HepG2 (cell line): ENCODE data around the gene GJC2. TPM values are rescaled to one million over a fixed set of nuclear protein-coding genes. Genes with fewer than 3 reads are reported as not detected.

ENCODE experiments used
- ATF7-NPFF ChIP-seq: sonication (generic); formaldehyde crosslinking; IDR thresholded peaks from 2 replicates; pipeline ENCODE4 v1.8.1; 2023; ENCODE audit warnings: mild to moderate bottlenecking, low read depth, missing genetic modification reagents, moderate library complexity
- BCL6 ChIP-seq: IDR thresholded peaks from 2 replicates; pipeline ENCODE4 v1.6.1; 2016; ENCODE audit warnings: missing genetic modification reagents, missing compliant biosample characterization
- CCDC6 ChIP-seq: sonication (generic); formaldehyde crosslinking; IDR thresholded peaks from 2 replicates; pipeline ENCODE4 v1.8.1; 2022; ENCODE audit warnings: mild to moderate bottlenecking, missing genetic modification reagents, moderate library complexity
- EP300 ChIP-seq, 3 experiments: sonication (generic) in 1 of 3; formaldehyde crosslinking in 1 of 3; IDR thresholded peaks; 2 replicates each; pipeline versions ENCODE4 v1.5.1 to v1.6.1; 2011 to 2020; ENCODE audit warnings: low read depth in 2 of 3, low read length in 2 of 3, borderline replicate concordance in 1 of 3, improper control_type of control experiment in 1 of 3, mild to moderate bottlenecking in 1 of 3, missing genetic modification reagents in 1 of 3, moderate library complexity in 1 of 3
- HDAC2 ChIP-seq: sonication (generic); formaldehyde crosslinking; IDR thresholded peaks from 2 replicates; pipeline ENCODE4 v1.4.0; 2020; ENCODE audit warnings: missing genetic modification reagents
- ISL2 ChIP-seq: sonication (generic); formaldehyde crosslinking; IDR thresholded peaks from 2 replicates; pipeline ENCODE4 v1.5.0; 2020; ENCODE audit warnings: missing genetic modification reagents
- NR2F1 ChIP-seq, 2 experiments: fragments of 450-650 bp in 1 of 2; formaldehyde crosslinking in 1 of 2; IDR thresholded peaks; 2 replicates each; pipeline versions ENCODE4 v1.5.0 to v1.6.1; 2016 to 2020; ENCODE audit warnings: mild to moderate bottlenecking in 1 of 2, missing compliant biosample characterization in 1 of 2, missing genetic modification reagents in 1 of 2, moderate library complexity in 1 of 2
- PHF5A ChIP-seq: IDR thresholded peaks from one replicate; pipeline ENCODE4 v1.6.1; 2018; ENCODE audit warnings: low read depth, missing genetic modification reagents; ENCODE audit not compliant: unreplicated experiment
- RFX5 ChIP-seq: IDR thresholded peaks from 2 replicates; pipeline ENCODE4 v1.6.1; 2011; ENCODE audit warnings: low read depth, low read length, improper control_type of control experiment
- TMF1 ChIP-seq: sonication (generic); formaldehyde crosslinking; IDR thresholded peaks from 2 replicates; pipeline ENCODE4 v1.8.1; 2022; ENCODE audit warnings: low read depth, missing genetic modification reagents
- ZNF230 ChIP-seq: sonication (generic); formaldehyde crosslinking; IDR thresholded peaks from 2 replicates; pipeline ENCODE4 v1.4.0; 2020; ENCODE audit warnings: mild to moderate bottlenecking, missing genetic modification reagents
- ZNF232 ChIP-seq: sonication (generic); formaldehyde crosslinking; IDR thresholded peaks from 2 replicates; pipeline ENCODE4 v1.4.0; 2020; ENCODE audit warnings: missing genetic modification reagents, borderline replicate concordance
- ZNF598 ChIP-seq: sonication (generic); formaldehyde crosslinking; IDR thresholded peaks from 2 replicates; pipeline ENCODE4 v1.5.1; 2020; ENCODE audit warnings: mild to moderate bottlenecking, missing genetic modification reagents, borderline replicate concordance
- ZNF761 ChIP-seq: sonication (generic); formaldehyde crosslinking; conservative IDR thresholded peaks from 2 replicates; pipeline ENCODE4 v1.4.0; 2020; ENCODE audit warnings: mild to moderate bottlenecking, missing genetic modification reagents
- ZNF792 ChIP-seq: IDR thresholded peaks from 2 replicates; pipeline ENCODE4 v1.6.1; 2016
- ZSCAN29 ChIP-seq: sonication (generic); formaldehyde crosslinking; conservative IDR thresholded peaks from 2 replicates; pipeline ENCODE4 v1.4.0; 2020; ENCODE audit warnings: mild to moderate bottlenecking, missing genetic modification reagents
- polyA plus RNA-seq, 8 experiments: library from polyadenylated mRNA; depleted of rRNA in 3 of 8; stranded (reverse) in 7 of 8; unstranded in 1 of 8; fragments of >200 nt; fragmentation: Illumina TruSeq in 4 of 8; extraction: Trizol in 4 of 8; gene quantifications; 2 replicates each; pipeline versions ENCODE4 v1.2.1 to v1.2.3, GENCODE V29; 2011 to 2016; ENCODE audit warnings: low read depth in 4 of 8, missing spikeins in 1 of 8, mixed read lengths in 1 of 8; ENCODE audit not compliant: insufficient read depth in 1 of 8
- total RNA-seq, 5 experiments: library from RNA; depleted of rRNA; stranded (reverse); fragments of >200 nt; fragmentation: Illumina TruSeq; extraction: Trizol; gene quantifications; 2 replicates each; pipeline ENCODE4 v1.2.3, GENCODE V29; 2016; ENCODE audit warnings: low read depth in 1 of 5
- TF ChIP-seq, protein P1 (sequence below): sonication (generic); formaldehyde crosslinking; IDR thresholded peaks from 2 replicates; pipeline ENCODE4 v1.4.0; 2020; ENCODE audit warnings: missing genetic modification reagents
- TF ChIP-seq, protein P2 (sequence below): sonication (generic); formaldehyde crosslinking; IDR thresholded peaks from 2 replicates; pipeline ENCODE4 v1.8.0; 2023; ENCODE audit warnings: mild to moderate bottlenecking, missing genetic modification reagents
- TF ChIP-seq, protein P3 (sequence below): sonication (generic); formaldehyde crosslinking; IDR thresholded peaks from 2 replicates; pipeline ENCODE4 v1.4.0; 2020; ENCODE audit warnings: missing genetic modification reagents, mild to moderate bottlenecking, borderline replicate concordance
- TF ChIP-seq, protein P4 (sequence below): sonication (generic); formaldehyde crosslinking; IDR thresholded peaks from 2 replicates; pipeline ENCODE4 v1.4.0; 2020; ENCODE audit warnings: missing genetic modification reagents

Gene GJC2
- total and polyA plus RNA-seq, 2 of the 13 experiments (the other 11 are each of a cell fraction or from before 2014, with no cell fraction given) = 1.6 to 3.8 TPM

DNA sequence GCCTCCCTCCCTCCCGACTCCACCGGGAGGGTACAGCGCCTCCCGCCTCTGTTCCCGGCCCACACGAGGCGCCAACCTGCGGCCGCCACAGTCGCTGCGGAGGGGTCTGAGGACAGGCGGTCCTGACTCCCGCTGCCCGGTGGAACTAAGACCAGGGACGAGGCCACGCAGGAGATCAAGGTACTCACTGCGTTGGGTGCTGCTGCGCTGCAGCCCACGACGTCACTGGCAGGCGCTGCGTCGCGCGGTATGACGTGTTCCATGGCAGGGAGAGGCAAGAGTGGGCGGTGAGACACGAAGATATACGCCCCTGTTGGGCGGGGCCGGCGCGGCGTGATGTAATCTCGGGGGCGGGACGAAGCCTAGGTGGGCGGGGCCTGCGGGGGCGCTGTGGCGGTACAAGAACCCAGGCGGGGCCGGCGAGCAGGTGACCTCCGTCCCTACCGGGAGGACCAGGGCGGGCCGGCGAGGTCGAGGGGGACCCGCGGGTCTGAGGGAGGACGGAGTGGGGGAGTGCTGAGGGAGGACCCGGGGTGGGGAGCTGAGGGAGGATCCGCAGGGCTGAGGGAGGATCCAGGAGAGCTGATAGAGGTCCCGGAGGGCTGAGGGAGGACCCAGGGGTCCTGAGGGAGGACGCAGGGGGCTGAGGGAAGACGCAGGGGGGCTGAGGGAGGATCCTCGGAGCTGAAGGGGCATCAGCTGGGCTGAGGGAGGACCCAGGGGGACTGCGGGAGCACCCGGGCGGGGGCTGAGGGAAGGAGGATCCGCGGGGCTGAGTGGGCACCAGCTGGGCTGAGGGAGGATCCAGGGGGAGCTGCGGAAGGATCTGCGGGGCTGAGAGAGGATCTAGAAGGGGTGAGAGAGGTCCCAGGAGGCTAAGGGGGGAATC is 40.4 kb upstream of the GJC2 start, which contains the start of gene MRPL55 (continued):
- TF ChIP-seq, protein P1, sequence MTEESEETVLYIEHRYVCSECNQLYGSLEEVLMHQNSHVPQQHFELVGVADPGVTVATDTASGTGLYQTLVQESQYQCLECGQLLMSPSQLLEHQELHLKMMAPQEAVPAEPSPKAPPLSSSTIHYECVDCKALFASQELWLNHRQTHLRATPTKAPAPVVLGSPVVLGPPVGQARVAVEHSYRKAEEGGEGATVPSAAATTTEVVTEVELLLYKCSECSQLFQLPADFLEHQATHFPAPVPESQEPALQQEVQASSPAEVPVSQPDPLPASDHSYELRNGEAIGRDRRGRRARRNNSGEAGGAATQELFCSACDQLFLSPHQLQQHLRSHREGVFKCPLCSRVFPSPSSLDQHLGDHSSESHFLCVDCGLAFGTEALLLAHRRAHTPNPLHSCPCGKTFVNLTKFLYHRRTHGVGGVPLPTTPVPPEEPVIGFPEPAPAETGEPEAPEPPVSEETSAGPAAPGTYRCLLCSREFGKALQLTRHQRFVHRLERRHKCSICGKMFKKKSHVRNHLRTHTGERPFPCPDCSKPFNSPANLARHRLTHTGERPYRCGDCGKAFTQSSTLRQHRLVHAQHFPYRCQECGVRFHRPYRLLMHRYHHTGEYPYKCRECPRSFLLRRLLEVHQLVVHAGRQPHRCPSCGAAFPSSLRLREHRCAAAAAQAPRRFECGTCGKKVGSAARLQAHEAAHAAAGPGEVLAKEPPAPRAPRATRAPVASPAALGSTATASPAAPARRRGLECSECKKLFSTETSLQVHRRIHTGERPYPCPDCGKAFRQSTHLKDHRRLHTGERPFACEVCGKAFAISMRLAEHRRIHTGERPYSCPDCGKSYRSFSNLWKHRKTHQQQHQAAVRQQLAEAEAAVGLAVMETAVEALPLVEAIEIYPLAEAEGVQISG (CRISPR knock-in tag) = peak; percentile 89
- TF ChIP-seq PHF5A (peak; percentile 75), RFX5 (peak; percentile 76), ZNF761 (CRISPR knock-in tag) (0 out of 2 replicates have a peak, but pooled peaks have one; percentile 66), BCL6 (peak; percentile 58), ISL2 (CRISPR knock-in tag) (peak; percentile 61; the same call in 1 of the 2 replicates), ATF7-NPFF (peak; percentile 55; the same call in 1 of the 2 replicates), ZNF598 (0 out of 2 replicates have a peak, but pooled peaks have one; percentile 63), EP300 (IDR thresholded peaks at IDR 0.05; ENCODE audit: low read depth in 2 of 2, low read length in 2 of 2) (peak; percentile 5 to 29; a peak in 1 of 4 replicates), EP300 (CRISPR knock-in tag; IDR thresholded peaks at IDR 0.05; ENCODE audit: borderline replicate concordance) (0 out of 2 replicates have a peak, but pooled peaks have one; percentile 38), ZNF230 (peak; percentile 79; the same call in 1 of the 2 replicates), TMF1 (CRISPR knock-in tag) (no peak), ZNF232 (0 out of 2 replicates have a peak, but pooled peaks have one; percentile 18), NR2F1 (CRISPR knock-in tag; IDR thresholded peaks at IDR 0.05) (peak in 1 of 2 experiments; percentile 34; a peak in 1 of 4 replicates), ZSCAN29 (CRISPR knock-in tag) (0 out of 2 replicates have a peak, but pooled peaks have one; percentile 69), HDAC2 (CRISPR knock-in tag) (peak; percentile 92), ZNF792 (CRISPR knock-in tag) (0 out of 2 replicates have a peak, but pooled peaks have one; percentile 55), CCDC6 (CRISPR knock-in tag) (peak; percentile 95)
- TF ChIP-seq, protein P2, sequence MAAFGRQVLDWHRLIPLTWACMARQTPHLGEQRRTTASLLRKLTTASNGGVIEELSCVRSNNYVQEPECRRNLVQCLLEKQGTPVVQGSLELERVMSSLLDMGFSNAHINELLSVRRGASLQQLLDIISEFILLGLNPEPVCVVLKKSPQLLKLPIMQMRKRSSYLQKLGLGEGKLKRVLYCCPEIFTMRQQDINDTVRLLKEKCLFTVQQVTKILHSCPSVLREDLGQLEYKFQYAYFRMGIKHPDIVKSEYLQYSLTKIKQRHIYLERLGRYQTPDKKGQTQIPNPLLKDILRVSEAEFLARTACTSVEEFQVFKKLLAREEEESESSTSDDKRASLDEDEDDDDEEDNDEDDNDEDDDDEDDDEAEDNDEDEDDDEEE (CRISPR knock-in tag) = 0 out of 2 replicates have a peak, but pooled peaks have one; percentile 2
- TF ChIP-seq, protein P3, sequence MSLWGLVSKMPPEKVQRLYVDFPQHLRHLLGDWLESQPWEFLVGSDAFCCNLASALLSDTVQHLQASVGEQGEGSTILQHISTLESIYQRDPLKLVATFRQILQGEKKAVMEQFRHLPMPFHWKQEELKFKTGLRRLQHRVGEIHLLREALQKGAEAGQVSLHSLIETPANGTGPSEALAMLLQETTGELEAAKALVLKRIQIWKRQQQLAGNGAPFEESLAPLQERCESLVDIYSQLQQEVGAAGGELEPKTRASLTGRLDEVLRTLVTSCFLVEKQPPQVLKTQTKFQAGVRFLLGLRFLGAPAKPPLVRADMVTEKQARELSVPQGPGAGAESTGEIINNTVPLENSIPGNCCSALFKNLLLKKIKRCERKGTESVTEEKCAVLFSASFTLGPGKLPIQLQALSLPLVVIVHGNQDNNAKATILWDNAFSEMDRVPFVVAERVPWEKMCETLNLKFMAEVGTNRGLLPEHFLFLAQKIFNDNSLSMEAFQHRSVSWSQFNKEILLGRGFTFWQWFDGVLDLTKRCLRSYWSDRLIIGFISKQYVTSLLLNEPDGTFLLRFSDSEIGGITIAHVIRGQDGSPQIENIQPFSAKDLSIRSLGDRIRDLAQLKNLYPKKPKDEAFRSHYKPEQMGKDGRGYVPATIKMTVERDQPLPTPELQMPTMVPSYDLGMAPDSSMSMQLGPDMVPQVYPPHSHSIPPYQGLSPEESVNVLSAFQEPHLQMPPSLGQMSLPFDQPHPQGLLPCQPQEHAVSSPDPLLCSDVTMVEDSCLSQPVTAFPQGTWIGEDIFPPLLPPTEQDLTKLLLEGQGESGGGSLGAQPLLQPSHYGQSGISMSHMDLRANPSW (CRISPR knock-in tag) = no peak
- TF ChIP-seq, protein P4, sequence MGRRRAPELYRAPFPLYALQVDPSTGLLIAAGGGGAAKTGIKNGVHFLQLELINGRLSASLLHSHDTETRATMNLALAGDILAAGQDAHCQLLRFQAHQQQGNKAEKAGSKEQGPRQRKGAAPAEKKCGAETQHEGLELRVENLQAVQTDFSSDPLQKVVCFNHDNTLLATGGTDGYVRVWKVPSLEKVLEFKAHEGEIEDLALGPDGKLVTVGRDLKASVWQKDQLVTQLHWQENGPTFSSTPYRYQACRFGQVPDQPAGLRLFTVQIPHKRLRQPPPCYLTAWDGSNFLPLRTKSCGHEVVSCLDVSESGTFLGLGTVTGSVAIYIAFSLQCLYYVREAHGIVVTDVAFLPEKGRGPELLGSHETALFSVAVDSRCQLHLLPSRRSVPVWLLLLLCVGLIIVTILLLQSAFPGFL (CRISPR knock-in tag) = no peak
